Body of pancreas (tissue), 4 donors: ENCODE data around the gene CFAP157.

ENCODE experiments used
- CTCF ChIP-seq, 7 experiments: fragments of 450-650 bp in 4 of 7; fragments of 200-600 bp in 3 of 7; sonication (generic) in 3 of 7; IDR thresholded peaks; one replicate each; pipeline ENCODE4 v1.5.1; 2016 to 2019; ENCODE audit warnings: antibody characterized with exemption in 7 of 7
- POLR2A ChIP-seq, 3 donors: fragments of 450-650 bp; IDR thresholded peaks; one replicate each; pipeline ENCODE4 v1.6.1; 2016; ENCODE audit warnings: antibody characterized with exemption in 3 of 3, mild to moderate bottlenecking in 2 of 3

GRCh38 chr9:127758843-127759242 lies 52.1 kb downstream of the CFAP157 start:
- TF ChIP-seq POLR2A (IDR thresholded peaks at IDR 0.05), result no peak
- no peak for TF ChIP-seq CTCF (IDR thresholded peaks at IDR 0.05)
